HEK293 (cell line): ENCODE data around the gene TNKS1BP1.
A peak's percentile ranks its signal among the peaks of the same experiment; 100 is the strongest.

Source experiments
- FEZF1 ChIP-seq: fragments of 450-650 bp; formaldehyde crosslinking; IDR thresholded peaks from 2 replicates; pipeline ENCODE4 v1.5.1; 2016; ENCODE audit warnings: missing biosample characterization, missing genetic modification characterization
- KLF8 ChIP-seq: fragments of 450-650 bp; formaldehyde crosslinking; IDR thresholded peaks from 2 replicates; pipeline ENCODE4 v1.5.1; 2016; ENCODE audit warnings: missing biosample characterization, missing genetic modification characterization
- PRDM6 ChIP-seq: fragments of 450-650 bp; formaldehyde crosslinking; IDR thresholded peaks from 2 replicates; pipeline ENCODE4 v1.5.1; 2017; ENCODE audit warnings: missing biosample characterization, missing genetic modification characterization
- TRIM28 ChIP-seq: IDR thresholded peaks from 2 replicates; pipeline ENCODE4 v1.6.1; 2011; ENCODE audit warnings: low read length, control low read depth, borderline replicate concordance
- WT1 ChIP-seq: fragments of 450-650 bp; formaldehyde crosslinking; IDR thresholded peaks from 2 replicates; pipeline ENCODE4 v1.5.1; 2016; ENCODE audit warnings: missing biosample characterization, missing genetic modification characterization
- ZBTB20 ChIP-seq: fragments of 450-650 bp; formaldehyde crosslinking; IDR thresholded peaks from 2 replicates; pipeline ENCODE4 v1.5.1; 2016; ENCODE audit warnings: missing biosample characterization, missing genetic modification characterization
- ZBTB49 ChIP-seq: fragments of 450-650 bp; formaldehyde crosslinking; IDR thresholded peaks from 2 replicates; pipeline ENCODE4 v1.5.1; 2016; ENCODE audit warnings: missing biosample characterization, missing genetic modification characterization, low read depth
- ZFP37 ChIP-seq: fragments of 450-650 bp; formaldehyde crosslinking; IDR thresholded peaks from 2 replicates; pipeline ENCODE4 v1.5.1; 2016; ENCODE audit warnings: missing biosample characterization, missing genetic modification characterization
- ZNF114 ChIP-seq: fragments of 450-650 bp; formaldehyde crosslinking; IDR thresholded peaks from 2 replicates; pipeline ENCODE4 v1.5.0; 2017; ENCODE audit warnings: missing biosample characterization, missing genetic modification characterization
- ZNF335 ChIP-seq: fragments of 450-650 bp; formaldehyde crosslinking; conservative IDR thresholded peaks from 2 replicates; pipeline ENCODE4 v1.5.1; 2016; ENCODE audit warnings: missing biosample characterization, missing genetic modification characterization
- ZNF645 ChIP-seq: fragments of 450-650 bp; formaldehyde crosslinking; IDR thresholded peaks from 2 replicates; pipeline ENCODE4; 2016; ENCODE audit warnings: missing biosample characterization, missing genetic modification characterization
- ZNF664 ChIP-seq: fragments of 450-650 bp; formaldehyde crosslinking; IDR thresholded peaks from 2 replicates; pipeline ENCODE4 v1.5.1; 2016; ENCODE audit warnings: missing biosample characterization, missing genetic modification characterization
- ZSCAN5A ChIP-seq: fragments of 450-650 bp; formaldehyde crosslinking; IDR thresholded peaks from 2 replicates; pipeline ENCODE4 v1.5.1; 2016; ENCODE audit warnings: missing biosample characterization, missing genetic modification characterization
- TF ChIP-seq, protein P1 (sequence below): fragments of 450-650 bp; formaldehyde crosslinking; IDR thresholded peaks from 2 replicates; pipeline ENCODE4 v1.5.1; 2016; ENCODE audit warnings: missing biosample characterization, missing genetic modification characterization
- TF ChIP-seq, protein P2 (sequence below): fragments of 450-650 bp; formaldehyde crosslinking; IDR thresholded peaks from 2 replicates; pipeline ENCODE4 v1.5.1; 2016; ENCODE audit warnings: missing biosample characterization, missing genetic modification characterization
- TF ChIP-seq, protein P3 (sequence below): fragments of 450-650 bp; formaldehyde crosslinking; IDR thresholded peaks from 2 replicates; pipeline ENCODE4 v1.5.1; 2016; ENCODE audit warnings: missing biosample characterization, missing genetic modification characterization, borderline replicate concordance
- TF ChIP-seq, protein P4 (sequence below): fragments of 450-650 bp; formaldehyde crosslinking; IDR thresholded peaks from 2 replicates; pipeline ENCODE4 v1.5.1; 2017; ENCODE audit warnings: missing biosample characterization, missing genetic modification characterization

Gene TNKS1BP1

DNA sequence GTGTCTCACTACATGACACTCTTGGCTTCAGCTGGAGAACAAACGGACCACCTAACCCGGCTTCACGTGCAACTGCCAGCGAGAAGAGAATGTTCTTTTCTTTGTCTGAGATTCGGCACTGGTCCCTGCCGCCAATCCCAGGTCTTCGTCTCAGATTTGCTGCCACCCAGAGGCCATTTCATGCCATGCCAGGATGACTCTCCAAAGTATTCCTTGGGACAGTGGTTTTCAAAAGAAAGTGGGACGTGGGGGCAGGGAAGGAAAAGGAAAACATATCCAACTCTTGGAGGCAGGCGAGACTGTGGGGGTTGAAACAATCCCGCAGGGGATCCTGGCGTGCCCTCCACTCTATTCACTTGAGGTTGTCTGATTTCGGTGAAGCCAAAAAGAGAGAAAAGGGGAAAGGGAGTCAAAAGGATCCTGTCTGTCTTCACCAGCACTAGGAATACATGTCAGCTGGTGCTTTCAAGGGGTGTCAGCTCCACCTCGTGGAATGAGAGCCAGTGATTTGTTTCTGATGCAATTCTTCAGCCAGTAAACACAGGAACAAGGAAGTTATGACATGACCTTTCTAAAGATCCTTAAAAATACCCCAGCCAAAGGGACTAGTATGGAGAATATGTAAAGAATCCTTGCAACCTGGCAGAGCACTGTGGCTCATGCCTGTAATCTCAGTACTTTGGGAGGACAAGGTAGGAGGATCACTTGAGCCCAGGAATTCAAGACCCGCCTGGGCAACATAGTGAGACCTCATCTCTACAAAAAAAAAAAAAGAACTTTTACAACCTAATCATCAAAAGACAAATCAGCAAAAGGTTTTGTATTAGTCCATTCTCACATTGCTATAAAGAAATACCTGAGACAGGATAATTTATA, 46.7 kb downstream of the TNKS1BP1 start (continued):
- TF ChIP-seq, protein P1, sequence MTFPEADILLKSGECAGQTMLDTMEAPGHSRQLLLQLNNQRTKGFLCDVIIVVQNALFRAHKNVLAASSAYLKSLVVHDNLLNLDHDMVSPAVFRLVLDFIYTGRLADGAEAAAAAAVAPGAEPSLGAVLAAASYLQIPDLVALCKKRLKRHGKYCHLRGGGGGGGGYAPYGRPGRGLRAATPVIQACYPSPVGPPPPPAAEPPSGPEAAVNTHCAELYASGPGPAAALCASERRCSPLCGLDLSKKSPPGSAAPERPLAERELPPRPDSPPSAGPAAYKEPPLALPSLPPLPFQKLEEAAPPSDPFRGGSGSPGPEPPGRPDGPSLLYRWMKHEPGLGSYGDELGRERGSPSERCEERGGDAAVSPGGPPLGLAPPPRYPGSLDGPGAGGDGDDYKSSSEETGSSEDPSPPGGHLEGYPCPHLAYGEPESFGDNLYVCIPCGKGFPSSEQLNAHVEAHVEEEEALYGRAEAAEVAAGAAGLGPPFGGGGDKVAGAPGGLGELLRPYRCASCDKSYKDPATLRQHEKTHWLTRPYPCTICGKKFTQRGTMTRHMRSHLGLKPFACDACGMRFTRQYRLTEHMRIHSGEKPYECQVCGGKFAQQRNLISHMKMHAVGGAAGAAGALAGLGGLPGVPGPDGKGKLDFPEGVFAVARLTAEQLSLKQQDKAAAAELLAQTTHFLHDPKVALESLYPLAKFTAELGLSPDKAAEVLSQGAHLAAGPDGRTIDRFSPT, result no peak
- TF ChIP-seq, protein P2, sequence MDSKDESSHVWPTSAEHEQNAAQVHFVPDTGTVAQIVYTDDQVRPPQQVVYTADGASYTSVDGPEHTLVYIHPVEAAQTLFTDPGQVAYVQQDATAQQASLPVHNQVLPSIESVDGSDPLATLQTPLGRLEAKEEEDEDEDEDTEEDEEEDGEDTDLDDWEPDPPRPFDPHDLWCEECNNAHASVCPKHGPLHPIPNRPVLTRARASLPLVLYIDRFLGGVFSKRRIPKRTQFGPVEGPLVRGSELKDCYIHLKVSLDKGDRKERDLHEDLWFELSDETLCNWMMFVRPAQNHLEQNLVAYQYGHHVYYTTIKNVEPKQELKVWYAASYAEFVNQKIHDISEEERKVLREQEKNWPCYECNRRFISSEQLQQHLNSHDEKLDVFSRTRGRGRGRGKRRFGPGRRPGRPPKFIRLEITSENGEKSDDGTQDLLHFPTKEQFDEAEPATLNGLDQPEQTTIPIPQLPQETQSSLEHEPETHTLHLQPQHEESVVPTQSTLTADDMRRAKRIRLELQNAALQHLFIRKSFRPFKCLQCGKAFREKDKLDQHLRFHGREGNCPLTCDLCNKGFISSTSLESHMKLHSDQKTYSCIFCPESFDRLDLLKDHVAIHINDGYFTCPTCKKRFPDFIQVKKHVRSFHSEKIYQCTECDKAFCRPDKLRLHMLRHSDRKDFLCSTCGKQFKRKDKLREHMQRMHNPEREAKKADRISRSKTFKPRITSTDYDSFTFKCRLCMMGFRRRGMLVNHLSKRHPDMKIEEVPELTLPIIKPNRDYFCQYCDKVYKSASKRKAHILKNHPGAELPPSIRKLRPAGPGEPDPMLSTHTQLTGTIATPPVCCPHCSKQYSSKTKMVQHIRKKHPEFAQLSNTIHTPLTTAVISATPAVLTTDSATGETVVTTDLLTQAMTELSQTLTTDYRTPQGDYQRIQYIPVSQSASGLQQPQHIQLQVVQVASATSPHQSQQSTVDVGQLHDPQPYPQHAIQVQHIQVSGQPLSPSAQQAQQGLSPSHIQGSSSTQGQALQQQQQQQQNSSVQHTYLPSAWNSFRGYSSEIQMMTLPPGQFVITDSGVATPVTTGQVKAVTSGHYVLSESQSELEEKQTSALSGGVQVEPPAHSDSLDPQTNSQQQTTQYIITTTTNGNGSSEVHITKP (tag by site-specific recombination), result 0 out of 2 replicates have a peak, but pooled peaks have one; percentile 12
- TF ChIP-seq FEZF1 (tag by site-specific recombination), result peak; percentile 51; the same call in 1 of the 2 replicates
- no peak for TF ChIP-seq ZSCAN5A (tag by site-specific recombination)
- no peak for TF ChIP-seq WT1
- TF ChIP-seq ZBTB20, result no peak; the same call in 1 of the 2 replicates
- TF ChIP-seq PRDM6 (tag by site-specific recombination), result no peak
- TF ChIP-seq, protein P3, sequence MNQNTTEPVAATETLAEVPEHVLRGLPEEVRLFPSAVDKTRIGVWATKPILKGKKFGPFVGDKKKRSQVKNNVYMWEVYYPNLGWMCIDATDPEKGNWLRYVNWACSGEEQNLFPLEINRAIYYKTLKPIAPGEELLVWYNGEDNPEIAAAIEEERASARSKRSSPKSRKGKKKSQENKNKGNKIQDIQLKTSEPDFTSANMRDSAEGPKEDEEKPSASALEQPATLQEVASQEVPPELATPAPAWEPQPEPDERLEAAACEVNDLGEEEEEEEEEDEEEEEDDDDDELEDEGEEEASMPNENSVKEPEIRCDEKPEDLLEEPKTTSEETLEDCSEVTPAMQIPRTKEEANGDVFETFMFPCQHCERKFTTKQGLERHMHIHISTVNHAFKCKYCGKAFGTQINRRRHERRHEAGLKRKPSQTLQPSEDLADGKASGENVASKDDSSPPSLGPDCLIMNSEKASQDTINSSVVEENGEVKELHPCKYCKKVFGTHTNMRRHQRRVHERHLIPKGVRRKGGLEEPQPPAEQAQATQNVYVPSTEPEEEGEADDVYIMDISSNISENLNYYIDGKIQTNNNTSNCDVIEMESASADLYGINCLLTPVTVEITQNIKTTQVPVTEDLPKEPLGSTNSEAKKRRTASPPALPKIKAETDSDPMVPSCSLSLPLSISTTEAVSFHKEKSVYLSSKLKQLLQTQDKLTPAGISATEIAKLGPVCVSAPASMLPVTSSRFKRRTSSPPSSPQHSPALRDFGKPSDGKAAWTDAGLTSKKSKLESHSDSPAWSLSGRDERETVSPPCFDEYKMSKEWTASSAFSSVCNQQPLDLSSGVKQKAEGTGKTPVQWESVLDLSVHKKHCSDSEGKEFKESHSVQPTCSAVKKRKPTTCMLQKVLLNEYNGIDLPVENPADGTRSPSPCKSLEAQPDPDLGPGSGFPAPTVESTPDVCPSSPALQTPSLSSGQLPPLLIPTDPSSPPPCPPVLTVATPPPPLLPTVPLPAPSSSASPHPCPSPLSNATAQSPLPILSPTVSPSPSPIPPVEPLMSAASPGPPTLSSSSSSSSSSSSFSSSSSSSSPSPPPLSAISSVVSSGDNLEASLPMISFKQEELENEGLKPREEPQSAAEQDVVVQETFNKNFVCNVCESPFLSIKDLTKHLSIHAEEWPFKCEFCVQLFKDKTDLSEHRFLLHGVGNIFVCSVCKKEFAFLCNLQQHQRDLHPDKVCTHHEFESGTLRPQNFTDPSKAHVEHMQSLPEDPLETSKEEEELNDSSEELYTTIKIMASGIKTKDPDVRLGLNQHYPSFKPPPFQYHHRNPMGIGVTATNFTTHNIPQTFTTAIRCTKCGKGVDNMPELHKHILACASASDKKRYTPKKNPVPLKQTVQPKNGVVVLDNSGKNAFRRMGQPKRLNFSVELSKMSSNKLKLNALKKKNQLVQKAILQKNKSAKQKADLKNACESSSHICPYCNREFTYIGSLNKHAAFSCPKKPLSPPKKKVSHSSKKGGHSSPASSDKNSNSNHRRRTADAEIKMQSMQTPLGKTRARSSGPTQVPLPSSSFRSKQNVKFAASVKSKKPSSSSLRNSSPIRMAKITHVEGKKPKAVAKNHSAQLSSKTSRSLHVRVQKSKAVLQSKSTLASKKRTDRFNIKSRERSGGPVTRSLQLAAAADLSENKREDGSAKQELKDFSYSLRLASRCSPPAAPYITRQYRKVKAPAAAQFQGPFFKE (tag by site-specific recombination), result no peak
- TF ChIP-seq TRIM28, result 0 out of 2 replicates have a peak, but pooled peaks have one; percentile 27
- TF ChIP-seq ZNF645 (tag by site-specific recombination), result no peak
- no peak for TF ChIP-seq ZNF335 (tag by site-specific recombination)
- TF ChIP-seq ZNF114 (tag by site-specific recombination), result no peak
- no peak for TF ChIP-seq ZFP37 (tag by site-specific recombination)
- TF ChIP-seq ZNF664 (tag by site-specific recombination), result no peak
- TF ChIP-seq, protein P4, sequence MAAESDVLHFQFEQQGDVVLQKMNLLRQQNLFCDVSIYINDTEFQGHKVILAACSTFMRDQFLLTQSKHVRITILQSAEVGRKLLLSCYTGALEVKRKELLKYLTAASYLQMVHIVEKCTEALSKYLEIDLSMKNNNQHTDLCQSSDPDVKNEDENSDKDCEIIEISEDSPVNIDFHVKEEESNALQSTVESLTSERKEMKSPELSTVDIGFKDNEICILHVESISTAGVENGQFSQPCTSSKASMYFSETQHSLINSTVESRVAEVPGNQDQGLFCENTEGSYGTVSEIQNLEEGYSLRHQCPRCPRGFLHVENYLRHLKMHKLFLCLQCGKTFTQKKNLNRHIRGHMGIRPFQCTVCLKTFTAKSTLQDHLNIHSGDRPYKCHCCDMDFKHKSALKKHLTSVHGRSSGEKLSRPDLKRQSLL (tag by site-specific recombination), result no peak
- TF ChIP-seq KLF8 (tag by site-specific recombination), result no peak
- TF ChIP-seq ZBTB49 (tag by site-specific recombination), result no peak
